ENCODE data around the gene COTL1. TPM values are rescaled to one million over a fixed set of nuclear protein-coding genes. Genes with fewer than 3 reads are reported as not detected.

The COTL1 gene
- total and polyA plus RNA-seq, 2 of the 13 experiments (the other 11 are each of a cell fraction or from before 2014, with no cell fraction given), result 8.7 to 16.9 TPM

DNA sequence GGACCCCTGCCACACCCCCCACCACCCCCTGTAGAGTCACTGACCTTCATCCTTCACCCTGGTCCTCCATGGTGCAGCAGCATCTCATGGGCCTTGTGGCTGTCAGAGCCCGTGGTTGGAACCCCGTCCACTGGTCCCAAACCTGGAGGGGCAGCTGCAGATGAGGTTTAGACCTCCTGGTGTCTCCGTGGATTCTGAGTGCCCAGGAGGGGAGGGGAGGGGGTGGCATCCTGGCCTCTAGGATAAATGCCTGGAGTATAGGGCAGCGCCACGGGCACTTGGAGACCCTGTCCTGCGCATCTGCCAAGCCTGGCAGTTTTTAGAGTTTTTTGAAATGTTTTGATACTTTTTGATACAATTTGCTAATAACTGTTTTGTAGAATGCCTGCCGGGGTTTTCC lies 48.0 kb upstream of the COTL1 start:
- POLR2A ChIA-PET, result no interaction called here
- CTCF ChIA-PET (ENCODE audit: low intra/inter-chr PET ratio, low total read pairs), result no interaction called here
- no peaks in the 10 kb centered on the region for H3K27me3 ChIP-seq (ENCODE audit: control insufficient read depth in 1 of 2, insufficient read depth in 2 of 2, low read length in 2 of 2)
- intact Hi-C loops (cut with micrococcal nuclease; ENCODE audit: unreplicated experiment) (no loop called here), in situ Hi-C loops (cut with HindIII; ENCODE audit: extremely low pct_ligation_motif_present, low pct_unique_long_range_greater_than_20kb) (no loop called here)
- H3K4me2 ChIP-seq (ENCODE audit: low read depth, low read length), result no peak overlapping the region
- peaks cover 8 to 32% of the 10 kb centered on the region in 2 experiments for H3K36me3 ChIP-seq (replicated peaks in 1 of 2; ENCODE audit: control insufficient read depth in 1 of 2, insufficient read depth in 2 of 2, low read length in 2 of 2)
- H3K4me3 ChIP-seq (replicated peaks in 1 of 3; ENCODE audit: insufficient read depth in 1 of 3, low read depth in 2 of 3, low read length in 3 of 3), result no peak overlapping the region
- H3K27ac ChIP-seq (ENCODE audit: extremely low read length, insufficient read depth, low read length), result no peak overlapping the region
- DNase-seq (ENCODE audit: low spot score) (no peak), ATAC-seq (no peak), FAIRE-seq (no peak)
- H3K4me1 ChIP-seq (ENCODE audit: insufficient read depth, low read length), result no peaks in the 10 kb centered on the region
- BruUV-seq (replicated peaks), result no TSS peak
- H3K9me3 ChIP-seq (ENCODE audit: low read length), result no peaks in the 10 kb centered on the region
- 90% methylated on average over 7 of the region's 7 CpGs for WGBS (ENCODE audit: low lambda C conversion rate)
- no peak overlapping the region for H2AFZ ChIP-seq (ENCODE audit: low read length)
- no peaks in the 10 kb centered on the region for H3K79me2 ChIP-seq (ENCODE audit: insufficient read depth, low read length)
- no peaks in the 10 kb centered on the region for H4K20me1 ChIP-seq (ENCODE audit: insufficient read depth, low read length)
- H3K9ac ChIP-seq (ENCODE audit: insufficient read depth, low read depth, low read length), result no peak overlapping the region
- TF ChIP-seq ZNF674 (CRISPR knock-in tag; IDR thresholded peaks at IDR 0.05; ENCODE audit: low read depth) (no peak), TEAD3 (CRISPR knock-in tag; optimal IDR thresholded peaks at IDR 0.05; ENCODE audit: borderline replicate concordance) (no peak), MXD4 (CRISPR knock-in tag; IDR thresholded peaks at IDR 0.05) (no peak), ZNF672 (CRISPR knock-in tag; IDR thresholded peaks at IDR 0.05) (no peak), HNRNPUL1 (IDR thresholded peaks at IDR 0.05; ENCODE audit: low read depth, low read length) (no peak), RAD21 (CRISPR knock-in tag; IDR thresholded peaks at IDR 0.05) (no peak), BORCS8-MEF2B (CRISPR knock-in tag; IDR thresholded peaks at IDR 0.05) (no peak), ZNF614 (CRISPR knock-in tag; IDR thresholded peaks at IDR 0.05; ENCODE audit: borderline replicate concordance) (no peak), ZFP36 (IDR thresholded peaks at IDR 0.05; ENCODE audit: borderline replicate concordance, low read depth, low read length, partially characterized antibody) (no peak)
- TF ChIP-seq, protein P1, sequence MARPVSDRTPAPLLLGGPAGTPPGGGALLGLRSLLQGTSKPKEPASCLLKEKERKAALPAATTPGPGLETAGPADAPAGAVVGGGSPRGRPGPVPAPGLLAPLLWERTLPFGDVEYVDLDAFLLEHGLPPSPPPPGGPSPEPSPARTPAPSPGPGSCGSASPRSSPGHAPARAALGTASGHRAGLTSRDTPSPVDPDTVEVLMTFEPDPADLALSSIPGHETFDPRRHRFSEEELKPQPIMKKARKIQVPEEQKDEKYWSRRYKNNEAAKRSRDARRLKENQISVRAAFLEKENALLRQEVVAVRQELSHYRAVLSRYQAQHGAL (CRISPR knock-in tag; IDR thresholded peaks at IDR 0.05; ENCODE audit: not compliant biosample characterization), result no peak
- TF ChIP-seq, protein P2, sequence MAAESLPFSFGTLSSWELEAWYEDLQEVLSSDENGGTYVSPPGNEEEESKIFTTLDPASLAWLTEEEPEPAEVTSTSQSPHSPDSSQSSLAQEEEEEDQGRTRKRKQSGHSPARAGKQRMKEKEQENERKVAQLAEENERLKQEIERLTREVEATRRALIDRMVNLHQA (CRISPR knock-in tag; IDR thresholded peaks at IDR 0.05), result no peak
- TF ChIP-seq, protein P3, sequence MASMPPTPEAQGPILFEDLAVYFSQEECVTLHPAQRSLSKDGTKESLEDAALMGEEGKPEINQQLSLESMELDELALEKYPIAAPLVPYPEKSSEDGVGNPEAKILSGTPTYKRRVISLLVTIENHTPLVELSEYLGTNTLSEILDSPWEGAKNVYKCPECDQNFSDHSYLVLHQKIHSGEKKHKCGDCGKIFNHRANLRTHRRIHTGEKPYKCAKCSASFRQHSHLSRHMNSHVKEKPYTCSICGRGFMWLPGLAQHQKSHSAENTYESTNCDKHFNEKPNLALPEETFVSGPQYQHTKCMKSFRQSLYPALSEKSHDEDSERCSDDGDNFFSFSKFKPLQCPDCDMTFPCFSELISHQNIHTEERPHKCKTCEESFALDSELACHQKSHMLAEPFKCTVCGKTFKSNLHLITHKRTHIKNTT (CRISPR knock-in tag; IDR thresholded peaks at IDR 0.05), result no peak
- TF ChIP-seq, protein P4, sequence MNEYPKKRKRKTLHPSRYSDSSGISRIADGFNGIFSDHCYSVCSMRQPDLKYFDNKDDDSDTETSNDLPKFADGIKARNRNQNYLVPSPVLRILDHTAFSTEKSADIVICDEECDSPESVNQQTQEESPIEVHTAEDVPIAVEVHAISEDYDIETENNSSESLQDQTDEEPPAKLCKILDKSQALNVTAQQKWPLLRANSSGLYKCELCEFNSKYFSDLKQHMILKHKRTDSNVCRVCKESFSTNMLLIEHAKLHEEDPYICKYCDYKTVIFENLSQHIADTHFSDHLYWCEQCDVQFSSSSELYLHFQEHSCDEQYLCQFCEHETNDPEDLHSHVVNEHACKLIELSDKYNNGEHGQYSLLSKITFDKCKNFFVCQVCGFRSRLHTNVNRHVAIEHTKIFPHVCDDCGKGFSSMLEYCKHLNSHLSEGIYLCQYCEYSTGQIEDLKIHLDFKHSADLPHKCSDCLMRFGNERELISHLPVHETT (CRISPR knock-in tag; conservative IDR thresholded peaks at IDR 0.05), result no peak
- TF ChIP-seq, protein P5, sequence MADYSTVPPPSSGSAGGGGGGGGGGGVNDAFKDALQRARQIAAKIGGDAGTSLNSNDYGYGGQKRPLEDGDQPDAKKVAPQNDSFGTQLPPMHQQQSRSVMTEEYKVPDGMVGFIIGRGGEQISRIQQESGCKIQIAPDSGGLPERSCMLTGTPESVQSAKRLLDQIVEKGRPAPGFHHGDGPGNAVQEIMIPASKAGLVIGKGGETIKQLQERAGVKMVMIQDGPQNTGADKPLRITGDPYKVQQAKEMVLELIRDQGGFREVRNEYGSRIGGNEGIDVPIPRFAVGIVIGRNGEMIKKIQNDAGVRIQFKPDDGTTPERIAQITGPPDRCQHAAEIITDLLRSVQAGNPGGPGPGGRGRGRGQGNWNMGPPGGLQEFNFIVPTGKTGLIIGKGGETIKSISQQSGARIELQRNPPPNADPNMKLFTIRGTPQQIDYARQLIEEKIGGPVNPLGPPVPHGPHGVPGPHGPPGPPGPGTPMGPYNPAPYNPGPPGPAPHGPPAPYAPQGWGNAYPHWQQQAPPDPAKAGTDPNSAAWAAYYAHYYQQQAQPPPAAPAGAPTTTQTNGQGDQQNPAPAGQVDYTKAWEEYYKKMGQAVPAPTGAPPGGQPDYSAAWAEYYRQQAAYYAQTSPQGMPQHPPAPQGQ (CRISPR knock-in tag; IDR thresholded peaks at IDR 0.05; ENCODE audit: borderline replicate concordance), result no peak
- TF ChIP-seq, protein P6, sequence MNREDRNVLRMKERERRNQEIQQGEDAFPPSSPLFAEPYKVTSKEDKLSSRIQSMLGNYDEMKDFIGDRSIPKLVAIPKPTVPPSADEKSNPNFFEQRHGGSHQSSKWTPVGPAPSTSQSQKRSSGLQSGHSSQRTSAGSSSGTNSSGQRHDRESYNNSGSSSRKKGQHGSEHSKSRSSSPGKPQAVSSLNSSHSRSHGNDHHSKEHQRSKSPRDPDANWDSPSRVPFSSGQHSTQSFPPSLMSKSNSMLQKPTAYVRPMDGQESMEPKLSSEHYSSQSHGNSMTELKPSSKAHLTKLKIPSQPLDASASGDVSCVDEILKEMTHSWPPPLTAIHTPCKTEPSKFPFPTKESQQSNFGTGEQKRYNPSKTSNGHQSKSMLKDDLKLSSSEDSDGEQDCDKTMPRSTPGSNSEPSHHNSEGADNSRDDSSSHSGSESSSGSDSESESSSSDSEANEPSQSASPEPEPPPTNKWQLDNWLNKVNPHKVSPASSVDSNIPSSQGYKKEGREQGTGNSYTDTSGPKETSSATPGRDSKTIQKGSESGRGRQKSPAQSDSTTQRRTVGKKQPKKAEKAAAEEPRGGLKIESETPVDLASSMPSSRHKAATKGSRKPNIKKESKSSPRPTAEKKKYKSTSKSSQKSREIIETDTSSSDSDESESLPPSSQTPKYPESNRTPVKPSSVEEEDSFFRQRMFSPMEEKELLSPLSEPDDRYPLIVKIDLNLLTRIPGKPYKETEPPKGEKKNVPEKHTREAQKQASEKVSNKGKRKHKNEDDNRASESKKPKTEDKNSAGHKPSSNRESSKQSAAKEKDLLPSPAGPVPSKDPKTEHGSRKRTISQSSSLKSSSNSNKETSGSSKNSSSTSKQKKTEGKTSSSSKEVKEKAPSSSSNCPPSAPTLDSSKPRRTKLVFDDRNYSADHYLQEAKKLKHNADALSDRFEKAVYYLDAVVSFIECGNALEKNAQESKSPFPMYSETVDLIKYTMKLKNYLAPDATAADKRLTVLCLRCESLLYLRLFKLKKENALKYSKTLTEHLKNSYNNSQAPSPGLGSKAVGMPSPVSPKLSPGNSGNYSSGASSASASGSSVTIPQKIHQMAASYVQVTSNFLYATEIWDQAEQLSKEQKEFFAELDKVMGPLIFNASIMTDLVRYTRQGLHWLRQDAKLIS (CRISPR knock-in tag; IDR thresholded peaks at IDR 0.05), result no peak
